Activated T-helper 1 cell treated with Interleukin-2 at 50 U/mL for 16 hours (primary cell): ENCODE results near the gene PCGF6.
A peak's percentile ranks its signal among the peaks of the same experiment; 100 is the strongest.
"Not testable (repeated sequence)": the region's sequence is repeated elsewhere in the genome, so short reads cannot be mapped to it uniquely, and the experiment has no call there.

Experiments used
- DNase-seq: peaks from one replicate; pipeline ENCODE4 v3.0.0-alpha.2; 2020; ENCODE audit warnings: low read depth

PCGF6 gene

GRCh38 chr10:103350517-103351260 lies at the start of gene PCGF6:
TSS of gene PCGF6 (minus strand) at chr10:103351140. CDS start at chr10:103351066, 74 bp downstream.
- DNase-seq = peak; percentile 50

- no peak for DNase-seq
Observed at GRCh38 chr10:103397191-103397825, 46.4 kb upstream of the PCGF6 start.

GRCh38 chr10:103396789-103397087 lies 45.8 kb upstream of the PCGF6 start:
- no peak for DNase-seq

GRCh38 chr10:103396067-103396788 lies 45.3 kb upstream of the PCGF6 start, which contains the start of the genes ATP5MK and PDCD11:
TSS of gene ATP5MK (minus strand) at chr10:103396475. CDS start at chr10:103392457, 4,018 bp downstream.
TSS of gene PDCD11 (plus strand) at chr10:103396626. CDS start at chr10:103398427, 1,801 bp downstream.
- peak; percentile 90 for DNase-seq

- DNase-seq = no peak
Observed at GRCh38 chr10:103395754-103396066, 44.8 kb upstream of the PCGF6 start.

GRCh38 chr10:103394180-103394579 lies 43.2 kb upstream of the PCGF6 start:
- no peak for DNase-seq

- DNase-seq = no peak
Observed at GRCh38 chr10:103382769-103383168, 31.8 kb upstream of the PCGF6 start.

GRCh38 chr10:103374263-103374662 lies 23.3 kb upstream of the PCGF6 start:
- DNase-seq = no peak

GRCh38 chr10:103373544-103373943 lies 22.6 kb upstream of the PCGF6 start:
- no peak for DNase-seq

GRCh38 chr10:103367782-103368518 lies 17.0 kb upstream of the PCGF6 start, which contains the start of gene TAF5:
TSS of gene TAF5 (plus strand) at chr10:103367976. CDS start at chr10:103367990, 14 bp downstream.
- peak; percentile 81 for DNase-seq

- DNase-seq = no peak
Observed at GRCh38 chr10:103367379-103367781, 16.4 kb upstream of the PCGF6 start.

GRCh38 chr10:103360791-103361190 lies 9.9 kb upstream of the PCGF6 start:
- not testable (repeated sequence) for DNase-seq

- DNase-seq = not testable (repeated sequence)
Observed at GRCh38 chr10:103359493-103359892, 8.6 kb upstream of the PCGF6 start.

GRCh38 chr10:103355906-103356599 lies 5.1 kb upstream of the PCGF6 start:
- DNase-seq = no peak

GRCh38 chr10:103354567-103354966 lies 3.6 kb upstream of the PCGF6 start:
- DNase-seq = not testable (repeated sequence)

GRCh38 chr10:103353281-103353680 lies 2.3 kb upstream of the PCGF6 start:
- DNase-seq = no peak

- DNase-seq = no peak
Observed at GRCh38 chr10:103350175-103350516, 794 bp downstream of the PCGF6 start.

- no peak for DNase-seq
Observed at GRCh38 chr10:103336370-103336769, 14.6 kb downstream of the PCGF6 start.

GRCh38 chr10:103334567-103334966 lies 16.4 kb downstream of the PCGF6 start:
- no peak for DNase-seq

- no peak for DNase-seq
Observed at GRCh38 chr10:103333934-103334520, 16.9 kb downstream of the PCGF6 start.

GRCh38 chr10:103327906-103328305 lies 23.0 kb downstream of the PCGF6 start:
- DNase-seq = no peak
